Loucy (cell line): Measurements from ENCODE around the gene ST3GAL3.

Experiments
- H2AFZ ChIP-seq: fragments of 200-600 bp; sonication (generic); 2 replicates; pipeline ENCODE4 v1.6.0; 2016; ENCODE audit warnings: antibody characterized with exemption, mild to moderate bottlenecking, low read length, moderate library complexity
- H3F3A ChIP-seq: fragments of 200-600 bp; 2 replicates; pipeline ENCODE4 v1.6.0; 2016; ENCODE audit warnings: antibody characterized with exemption, low read depth, mild to moderate bottlenecking
- H3K27me3 ChIP-seq: fragments of 200-600 bp; sonication (generic); 2 replicates; pipeline ENCODE4 v1.6.1; 2014; ENCODE audit warnings: low read length, mild to moderate bottlenecking; ENCODE audit not compliant: insufficient read depth, poor library complexity, severe bottlenecking
- H3K36me3 ChIP-seq: fragments of 200-600 bp; sonication (generic); 2 replicates; pipeline ENCODE4 v1.6.1; 2016; ENCODE audit warnings: low read length; ENCODE audit not compliant: insufficient read depth
- H3K4me1 ChIP-seq: fragments of 200-600 bp; sonication (generic); 2 replicates; pipeline ENCODE4 v1.5.1; 2014; ENCODE audit warnings: low read length, mild to moderate bottlenecking; ENCODE audit not compliant: insufficient read depth, poor library complexity, severe bottlenecking
- H3K4me2 ChIP-seq: fragments of 200-600 bp; sonication (generic); 2 replicates; pipeline ENCODE4 v1.6.0; 2014; ENCODE audit warnings: antibody characterized with exemption, low read length, low read depth, mild to moderate bottlenecking; ENCODE audit not compliant: poor library complexity, severe bottlenecking
- H3K4me3 ChIP-seq: fragments of 200-600 bp; sonication (generic); 2 replicates; pipeline ENCODE4 v1.5.1; 2014; ENCODE audit warnings: low read length, mild to moderate bottlenecking, mixed read lengths; ENCODE audit not compliant: poor library complexity, severe bottlenecking
- H3K79me2 ChIP-seq: fragments of 200-600 bp; sonication (generic); 2 replicates; pipeline ENCODE4 v1.6.1; 2014; ENCODE audit warnings: low read length; ENCODE audit not compliant: insufficient read depth
- H3K9ac ChIP-seq: fragments of 200-600 bp; sonication (generic); 2 replicates; pipeline ENCODE4 v1.6.0; 2014; ENCODE audit warnings: mild to moderate bottlenecking, low read depth, low read length, moderate library complexity; ENCODE audit not compliant: poor library complexity, severe bottlenecking
- H3K9me2 ChIP-seq: fragments of 200-600 bp; sonication (generic); replicated peaks from 2 replicates; pipeline ENCODE4 v1.6.1; 2016; ENCODE audit warnings: low read depth, low read length, mixed read lengths
- H3K9me3 ChIP-seq: fragments of 200-600 bp; sonication (generic); 2 replicates; pipeline ENCODE4 v1.6.1; 2014; ENCODE audit warnings: mild to moderate bottlenecking, antibody characterized with exemption, low read length, low read depth; ENCODE audit not compliant: insufficient read depth
- H4K20me1 ChIP-seq: fragments of 200-600 bp; sonication (generic); 2 replicates; pipeline ENCODE4 v1.6.0; 2014; ENCODE audit warnings: antibody characterized with exemption, low read length, mild to moderate bottlenecking; ENCODE audit not compliant: insufficient read depth, poor library complexity, severe bottlenecking
- CTCF ChIP-seq: fragments of 200-600 bp; sonication (generic); conservative IDR thresholded peaks from 2 replicates; pipeline ENCODE4 v1.5.1; 2014; ENCODE audit warnings: mild to moderate bottlenecking, antibody characterized with exemption, low read length
- EZH2phosphoT487 ChIP-seq: fragments of 200-600 bp; IDR thresholded peaks from 2 replicates; pipeline ENCODE4 v1.6.1; 2018; ENCODE audit warnings: antibody characterized with exemption, mild to moderate bottlenecking, moderate library complexity, borderline replicate concordance

The ST3GAL3 gene

GRCh38 chr1:43822040-43822690, 114.8 kb downstream of the ST3GAL3 start:
- no peak overlapping the region for H3K4me3 ChIP-seq
- TF ChIP-seq EZH2phosphoT487 = no peak
- TF ChIP-seq CTCF = no peak

GRCh38 chr1:43824795-43825194, 117.5 kb downstream of the ST3GAL3 start:
- Histone ChIP-seq H3K4me2 (no peak overlapping the region), H3K9me3 (no peaks in the 10 kb centered on the region), H2AFZ (no peak overlapping the region), H3K9me2 (no peaks in the 10 kb centered on the region), H3K4me3 (no peak overlapping the region), H3K79me2 (no peaks in the 10 kb centered on the region), H4K20me1 (no peaks in the 10 kb centered on the region), H3K27me3 (no peaks in the 10 kb centered on the region), H3K9ac (no peak overlapping the region), H3F3A (no peaks in the 10 kb centered on the region), H3K4me1 (peaks cover 8% of the 10 kb centered on the region), H3K36me3 (peaks cover 8% of the 10 kb centered on the region; the same call in 1 of the 2 replicates)
- TF ChIP-seq CTCF (no peak), EZH2phosphoT487 (no peak)

More at GRCh38 chr1:43822040-43822690, 114.8 kb downstream of the ST3GAL3 start:
- Histone ChIP-seq H4K20me1 (no peaks in the 10 kb centered on the region), H3F3A (no peaks in the 10 kb centered on the region), H3K79me2 (no peaks in the 10 kb centered on the region), H3K9ac (no peak overlapping the region), H3K36me3 (peaks cover 22% of the 10 kb centered on the region), H3K9me3 (peaks cover 8% of the 10 kb centered on the region; the same call in 1 of the 2 replicates), H3K9me2 (no peaks in the 10 kb centered on the region), H3K4me2 (no peak overlapping the region), H3K27me3 (no peaks in the 10 kb centered on the region), H3K4me1 (peaks cover 8% of the 10 kb centered on the region), H2AFZ (no peak overlapping the region)

GRCh38 chr1:43828574-43828973, 121.2 kb downstream of the ST3GAL3 start:
- no peaks in the 10 kb centered on the region for H3K79me2 ChIP-seq
- no peaks in the 10 kb centered on the region for H3K27me3 ChIP-seq
- H3K4me3 ChIP-seq = no peak overlapping the region
- H3K36me3 ChIP-seq = no peaks in the 10 kb centered on the region
- no peaks in the 10 kb centered on the region for H3K9me3 ChIP-seq
- H3K4me2 ChIP-seq = no peak overlapping the region
- TF ChIP-seq EZH2phosphoT487 (no peak), CTCF (no peak)
- H3K4me1 ChIP-seq = peaks cover 28% of the 10 kb centered on the region
- H4K20me1 ChIP-seq = no peaks in the 10 kb centered on the region
- no peak overlapping the region for H3K9ac ChIP-seq
- no peaks in the 10 kb centered on the region for H3F3A ChIP-seq
- no peaks in the 10 kb centered on the region for H3K9me2 ChIP-seq
- no peak overlapping the region for H2AFZ ChIP-seq
